Liver (tissue), 9 donors: ENCODE measurements around the gene KARS1. TPM values are rescaled to one million over a fixed set of nuclear protein-coding genes. Genes with fewer than 3 reads are reported as not detected.

Experiments
- DNase-seq: peaks from one replicate; pipeline ENCODE4 v3.0.0-alpha.2; 2017; ENCODE audit warnings: low spot score
- H3K27ac ChIP-seq, 2 donors: one replicate each; pipeline ENCODE4 v1.7.0; 2013; ENCODE audit warnings: inconsistent platforms in 2 of 2, low read length in 2 of 2, control low read depth in 1 of 2, low read depth in 1 of 2, mild to moderate bottlenecking in 1 of 2
- H3K27me3 ChIP-seq, 4 donors: one replicate each; pipeline versions ENCODE4 v1.6.1 to v1.7.0; 2013; ENCODE audit warnings: low read length in 3 of 4, inconsistent platforms in 1 of 4, mild to moderate bottlenecking in 1 of 4, moderate library complexity in 1 of 4; ENCODE audit not compliant: control insufficient read depth in 4 of 4, insufficient read depth in 4 of 4
- H3K36me3 ChIP-seq, 4 donors: one replicate each; pipeline versions ENCODE4 v1.6.1 to v1.7.0; 2013; ENCODE audit warnings: low read length in 3 of 4, mild to moderate bottlenecking in 3 of 4, low read depth in 1 of 4, moderate library complexity in 1 of 4; ENCODE audit not compliant: control insufficient read depth in 4 of 4, insufficient read depth in 3 of 4
- H3K4me1 ChIP-seq, 4 donors: one replicate each; pipeline versions ENCODE4 v1.6.1 to v1.7.0; 2013; ENCODE audit warnings: low read length in 3 of 4, mild to moderate bottlenecking in 3 of 4, moderate library complexity in 1 of 4; ENCODE audit not compliant: control insufficient read depth in 4 of 4, insufficient read depth in 4 of 4
- H3K4me3 ChIP-seq, 3 donors: one replicate each; pipeline versions ENCODE4 v1.6.1 to v1.7.0; 2013; ENCODE audit warnings: low read length in 3 of 3, control low read depth in 1 of 3, low read depth in 1 of 3, mild to moderate bottlenecking in 1 of 3
- H3K9ac ChIP-seq, 2 donors: one replicate each; pipeline ENCODE4 v1.7.0; 2013; ENCODE audit warnings: low read length in 2 of 2, mild to moderate bottlenecking in 2 of 2, moderate library complexity in 2 of 2, control low read depth in 1 of 2, low read depth in 1 of 2
- H3K9me3 ChIP-seq, 4 donors: one replicate each; pipeline versions ENCODE4 v1.6.1 to v1.7.0; 2013; ENCODE audit warnings: low read length in 3 of 4; ENCODE audit not compliant: control insufficient read depth in 4 of 4
- ATF3 ChIP-seq: IDR thresholded peaks from 2 replicates; pipeline ENCODE4 v1.6.1; 2016; ENCODE audit warnings: antibody characterized with exemption
- CTCF ChIP-seq: fragments of 150-350 bp; IDR thresholded peaks from 2 replicates; pipeline ENCODE4 v1.5.1; 2017; ENCODE audit warnings: improper control_type of control experiment, low read depth, low read length; ENCODE audit not compliant: missing input control
- EGR1 ChIP-seq, 2 donors: IDR thresholded peaks; 2 replicates each; pipeline ENCODE4 v1.6.1; 2016 to 2018; ENCODE audit warnings: antibody characterized with exemption in 2 of 2, low read depth in 2 of 2
- FOXA1 ChIP-seq: IDR thresholded peaks from 2 replicates; pipeline ENCODE4 v1.6.1; 2016; ENCODE audit warnings: antibody characterized with exemption
- FOXA2 ChIP-seq: IDR thresholded peaks from 2 replicates; pipeline ENCODE4 v1.6.1; 2016; ENCODE audit warnings: antibody characterized with exemption
- GABPA ChIP-seq, 2 donors: IDR thresholded peaks in 1 of 2; conservative IDR thresholded peaks in 1 of 2; 2 replicates each; pipeline ENCODE4 v1.6.1; 2016; ENCODE audit warnings: antibody characterized with exemption in 2 of 2, mild to moderate bottlenecking in 1 of 2, moderate library complexity in 1 of 2
- HNF4A ChIP-seq, 2 donors: conservative IDR thresholded peaks; 2 replicates each; pipeline ENCODE4 v1.6.1; 2016; ENCODE audit warnings: antibody characterized with exemption in 2 of 2, mild to moderate bottlenecking in 2 of 2
- HNF4G ChIP-seq: IDR thresholded peaks from 2 replicates; pipeline ENCODE4 v1.6.1; 2016; ENCODE audit warnings: antibody characterized with exemption
- JUND ChIP-seq, 2 donors: IDR thresholded peaks; 2 replicates each; pipeline ENCODE4 v1.6.1; 2016; ENCODE audit warnings: antibody characterized with exemption in 2 of 2
- MAX ChIP-seq: IDR thresholded peaks from 2 replicates; pipeline ENCODE4 v1.6.1; 2016; ENCODE audit warnings: antibody characterized with exemption
- NR2F2 ChIP-seq: IDR thresholded peaks from 2 replicates; pipeline ENCODE4 v1.6.1; 2016; ENCODE audit warnings: antibody characterized with exemption
- REST ChIP-seq: IDR thresholded peaks from 2 replicates; pipeline ENCODE4 v1.6.1; 2016; ENCODE audit warnings: antibody characterized with exemption, mild to moderate bottlenecking
- RXRA ChIP-seq, 2 donors: IDR thresholded peaks; 2 replicates each; pipeline ENCODE4 v1.6.1; 2017 to 2018; ENCODE audit warnings: antibody characterized with exemption in 2 of 2, mild to moderate bottlenecking in 1 of 2
- SP1 ChIP-seq: IDR thresholded peaks from 2 replicates; pipeline ENCODE4 v1.6.1; 2018; ENCODE audit warnings: antibody characterized with exemption, mild to moderate bottlenecking
- TAF1 ChIP-seq: conservative IDR thresholded peaks from 2 replicates; pipeline ENCODE4 v1.6.1; 2016; ENCODE audit warnings: antibody characterized with exemption, mild to moderate bottlenecking
- ZBTB33 ChIP-seq: IDR thresholded peaks from 2 replicates; pipeline ENCODE4 v1.6.1; 2016; ENCODE audit warnings: antibody characterized with exemption
- WGBS: extraction: QIAGEN DNeasy Blood & Tissue Kit; methylation state at CpG from one replicate; pipeline ENCODE4 v1.1.7; 2013; 5-methylcytosine and 5-hydroxymethylcytosine counted together
- polyA plus RNA-seq, 2 donors: library from polyadenylated mRNA; stranded (reverse) in 1 of 2; unstranded in 1 of 2; fragments of 200-250 nt in 1 of 2; fragments of >200 nt in 1 of 2; fragmentation: Nextera tagmentation in 1 of 2; extraction: Ambion mirVana in 1 of 2; gene quantifications; one replicate each; pipeline versions ENCODE4 v1.2.1 to v1.2.3, GENCODE V29; 2013 to 2015
- total RNA-seq, 2 donors: library from RNA; depleted of rRNA; stranded (reverse); fragments of >200 nt; gene quantifications; one replicate each; pipeline ENCODE4 v1.2.3, GENCODE V29; 2014
- donor health status: healthy.
- donor health status: healthy.
- donor health status: healthy.
- donor health status: healthy.
- donor health status: healthy.

Gene KARS1
- total and polyA plus RNA-seq, 4 donors: 47.3 to 65.5 (median 52.2) TPM

- DNase-seq: no peak
- WGBS: 92% methylated on average over 4 of the region's 4 CpGs
- Histone ChIP-seq H3K4me3 (no peak overlapping the region), H3K9me3 (no peaks in the 10 kb centered on the region), H3K9ac (no peak overlapping the region), H3K27ac (no peak overlapping the region), H3K36me3 (peaks cover 4 to 49% (median 32%) of the 10 kb centered on the region in 4 donors), H3K4me1 (peaks cover 0 to under 1% (median under 1%) of the 10 kb centered on the region in 4 donors), H3K27me3 (no peaks in the 10 kb centered on the region)
- TF ChIP-seq EGR1 (IDR thresholded peaks at IDR 0.05; ENCODE audit: low read depth in 2 of 2): no peak
- TF ChIP-seq FOXA2: no peak
- TF ChIP-seq HNF4G: no peak
- no peak for TF ChIP-seq TAF1
- TF ChIP-seq ZBTB33: no peak
- TF ChIP-seq GABPA (IDR thresholded peaks at IDR 0.05 in 1 of 2, conservative IDR thresholded peaks at IDR 0.05 in 1 of 2): no peak
These were observed 30.9 kb downstream of the KARS1 start for GRCh38 chr16:75616521-75617010.

GRCh38 chr16:75615619-75616018 is 31.8 kb downstream of the KARS1 start:
- 98% methylated on average over 2 of the region's 2 CpGs for WGBS
- no peak for TF ChIP-seq JUND (IDR thresholded peaks at IDR 0.05)
- TF ChIP-seq MAX: no peak
- TF ChIP-seq SP1: no peak
- TF ChIP-seq CTCF: no peak
- no peak for TF ChIP-seq TAF1
- H3K9ac ChIP-seq: no peak overlapping the region
- H3K27me3 ChIP-seq: no peaks in the 10 kb centered on the region
- H3K4me1 ChIP-seq: no peaks in the 10 kb centered on the region
- peaks cover 4 to 58% (median 34%) of the 10 kb centered on the region in 4 donors for H3K36me3 ChIP-seq
- no peak overlapping the region for H3K27ac ChIP-seq
- no peak for DNase-seq
- H3K4me3 ChIP-seq: no peak overlapping the region
- H3K9me3 ChIP-seq: no peaks in the 10 kb centered on the region

- no peaks in the 10 kb centered on the region for H3K9me3 ChIP-seq
- H3K4me3 ChIP-seq: no peak overlapping the region
- H3K4me1 ChIP-seq: no peaks in the 10 kb centered on the region
- 98% methylated on average over 4 of the region's 4 CpGs for WGBS
- H3K36me3 ChIP-seq: peaks cover 6 to 56% (median 34%) of the 10 kb centered on the region in 4 donors
- H3K27ac ChIP-seq: no peak overlapping the region
- H3K27me3 ChIP-seq: no peaks in the 10 kb centered on the region
- DNase-seq: no peak
- no peak overlapping the region for H3K9ac ChIP-seq
- TF ChIP-seq ATF3: no peak
- TF ChIP-seq TAF1: no peak
- TF ChIP-seq NR2F2: no peak
- TF ChIP-seq FOXA1: no peak
- no peak for TF ChIP-seq JUND (IDR thresholded peaks at IDR 0.05)
- TF ChIP-seq REST: no peak
- no peak for TF ChIP-seq SP1
- no peak for TF ChIP-seq HNF4A (conservative IDR thresholded peaks at IDR 0.05)
- TF ChIP-seq RXRA (IDR thresholded peaks at IDR 0.05): no peak
- no peak for TF ChIP-seq HNF4G
- TF ChIP-seq GABPA (IDR thresholded peaks at IDR 0.05 in 1 of 2, conservative IDR thresholded peaks at IDR 0.05 in 1 of 2): no peak
- TF ChIP-seq FOXA2: no peak
- no peak for TF ChIP-seq EGR1 (IDR thresholded peaks at IDR 0.05; ENCODE audit: low read depth in 2 of 2)
These were observed 33.2 kb downstream of the KARS1 start for GRCh38 chr16:75614066-75614897.
